Measurements from ENCODE around the gene LMAN1L. TPM values are rescaled to one million over a fixed set of nuclear protein-coding genes. Genes with fewer than 3 reads are reported as not detected.
A peak's percentile ranks its signal among the peaks of the same experiment; 100 is the strongest.

The LMAN1L gene
- total RNA-seq, 1 donor from 2014 or later, result not detected

DNA sequence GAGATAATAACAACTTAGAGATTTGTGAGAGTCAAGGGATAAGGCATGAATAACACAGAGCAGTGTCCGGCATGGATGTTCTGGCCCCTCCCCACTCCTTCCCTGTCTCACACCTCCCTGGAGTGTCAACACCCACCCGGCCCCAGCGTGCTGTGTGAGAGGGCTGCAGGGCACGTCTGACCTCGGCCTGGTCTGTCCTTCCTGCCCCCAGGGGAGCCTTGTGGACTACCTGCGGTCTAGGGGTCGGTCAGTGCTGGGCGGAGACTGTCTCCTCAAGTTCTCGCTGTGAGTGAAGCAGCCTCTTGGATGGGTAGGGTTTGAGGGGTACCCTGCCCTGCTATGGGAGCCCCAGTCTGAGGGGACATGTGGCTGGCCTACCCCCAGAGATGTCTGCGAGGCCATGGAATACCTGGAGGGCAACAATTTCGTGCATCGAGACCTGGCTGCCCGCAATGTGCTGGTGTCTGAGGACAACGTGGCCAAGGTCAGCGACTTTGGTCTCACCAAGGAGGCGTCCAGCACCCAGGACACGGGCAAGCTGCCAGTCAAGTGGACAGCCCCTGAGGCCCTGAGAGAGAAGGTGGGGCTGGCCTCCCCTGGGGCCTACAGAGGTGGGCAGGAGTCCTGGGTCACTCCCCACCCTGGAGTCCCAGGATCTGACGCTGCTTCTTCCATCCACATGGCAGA, 11.2 kb upstream of the LMAN1L start:
- peaks cover 16% of the 10 kb centered on the region for H3K36me3 Mint-ChIP-seq (ENCODE audit: unreplicated experiment)
- no peak overlapping the region for H3K4me3 Mint-ChIP-seq (ENCODE audit: unreplicated experiment)
- H3K27me3 Mint-ChIP-seq (ENCODE audit: unreplicated experiment), result no peaks in the 10 kb centered on the region
- TF ChIP-seq, protein P1, sequence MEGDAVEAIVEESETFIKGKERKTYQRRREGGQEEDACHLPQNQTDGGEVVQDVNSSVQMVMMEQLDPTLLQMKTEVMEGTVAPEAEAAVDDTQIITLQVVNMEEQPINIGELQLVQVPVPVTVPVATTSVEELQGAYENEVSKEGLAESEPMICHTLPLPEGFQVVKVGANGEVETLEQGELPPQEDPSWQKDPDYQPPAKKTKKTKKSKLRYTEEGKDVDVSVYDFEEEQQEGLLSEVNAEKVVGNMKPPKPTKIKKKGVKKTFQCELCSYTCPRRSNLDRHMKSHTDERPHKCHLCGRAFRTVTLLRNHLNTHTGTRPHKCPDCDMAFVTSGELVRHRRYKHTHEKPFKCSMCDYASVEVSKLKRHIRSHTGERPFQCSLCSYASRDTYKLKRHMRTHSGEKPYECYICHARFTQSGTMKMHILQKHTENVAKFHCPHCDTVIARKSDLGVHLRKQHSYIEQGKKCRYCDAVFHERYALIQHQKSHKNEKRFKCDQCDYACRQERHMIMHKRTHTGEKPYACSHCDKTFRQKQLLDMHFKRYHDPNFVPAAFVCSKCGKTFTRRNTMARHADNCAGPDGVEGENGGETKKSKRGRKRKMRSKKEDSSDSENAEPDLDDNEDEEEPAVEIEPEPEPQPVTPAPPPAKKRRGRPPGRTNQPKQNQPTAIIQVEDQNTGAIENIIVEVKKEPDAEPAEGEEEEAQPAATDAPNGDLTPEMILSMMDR (IDR thresholded peaks at IDR 0.05), result no peak
- no peaks in the 10 kb centered on the region for H3K4me1 Mint-ChIP-seq (ENCODE audit: unreplicated experiment)
- H3K27ac Mint-ChIP-seq (ENCODE audit: unreplicated experiment), result no peak overlapping the region
- H3K9me3 Mint-ChIP-seq (ENCODE audit: unreplicated experiment), result no peaks in the 10 kb centered on the region
- DNase-seq (ENCODE audit: extremely low spot score, unreplicated experiment), result no peak

DNA sequence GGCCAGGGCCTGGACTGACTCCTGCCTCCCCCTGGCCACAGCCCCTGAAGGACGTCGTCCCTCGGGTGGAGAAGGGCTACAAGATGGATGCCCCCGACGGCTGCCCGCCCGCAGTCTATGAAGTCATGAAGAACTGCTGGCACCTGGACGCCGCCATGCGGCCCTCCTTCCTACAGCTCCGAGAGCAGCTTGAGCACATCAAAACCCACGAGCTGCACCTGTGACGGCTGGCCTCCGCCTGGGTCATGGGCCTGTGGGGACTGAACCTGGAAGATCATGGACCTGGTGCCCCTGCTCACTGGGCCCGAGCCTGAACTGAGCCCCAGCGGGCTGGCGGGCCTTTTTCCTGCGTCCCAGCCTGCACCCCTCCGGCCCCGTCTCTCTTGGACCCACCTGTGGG, 10.3 kb upstream of the LMAN1L start:
- TF ChIP-seq, protein P1 (IDR thresholded peaks at IDR 0.05), result no peak
- Mint-ChIP-seq H3K4me1 (ENCODE audit: unreplicated experiment) (peaks cover 6% of the 10 kb centered on the region), H3K4me3 (ENCODE audit: unreplicated experiment) (no peak overlapping the region)

DNA sequence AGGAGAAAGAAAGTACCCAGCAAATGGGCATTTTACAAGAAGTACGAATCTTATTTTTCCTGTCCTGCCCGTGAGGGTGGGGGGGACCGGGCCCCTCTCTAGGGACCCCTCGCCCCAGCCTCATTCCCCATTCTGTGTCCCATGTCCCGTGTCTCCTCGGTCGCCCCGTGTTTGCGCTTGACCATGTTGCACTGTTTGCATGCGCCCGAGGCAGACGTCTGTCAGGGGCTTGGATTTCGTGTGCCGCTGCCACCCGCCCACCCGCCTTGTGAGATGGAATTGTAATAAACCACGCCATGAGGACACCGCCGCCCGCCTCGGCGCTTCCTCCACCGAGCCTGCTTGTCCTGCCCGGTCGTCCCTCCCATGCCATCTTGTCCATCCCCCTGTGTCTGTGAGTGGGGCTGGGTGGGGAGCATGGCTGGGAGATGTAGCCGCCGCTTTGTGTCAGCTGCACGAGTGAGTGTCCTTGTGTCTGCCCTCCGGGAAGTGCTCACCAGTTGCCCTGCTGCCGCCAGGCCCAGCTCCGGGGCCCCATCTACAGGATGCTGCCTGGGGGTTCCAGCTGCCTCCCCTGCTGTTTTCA, 9.7 kb upstream of the LMAN1L start:
- no peak overlapping the region for H3K27ac Mint-ChIP-seq (ENCODE audit: unreplicated experiment)
- H3K9me3 Mint-ChIP-seq (ENCODE audit: unreplicated experiment), result no peaks in the 10 kb centered on the region
- DNase-seq (ENCODE audit: extremely low spot score, unreplicated experiment), result no peak
- no peaks in the 10 kb centered on the region for H3K27me3 Mint-ChIP-seq (ENCODE audit: unreplicated experiment)
- TF ChIP-seq, protein P1 (IDR thresholded peaks at IDR 0.05), result no peak
- no peak overlapping the region for H3K4me3 Mint-ChIP-seq (ENCODE audit: unreplicated experiment)
- H3K36me3 Mint-ChIP-seq (ENCODE audit: unreplicated experiment), result peaks cover 16% of the 10 kb centered on the region
- peaks cover 13% of the 10 kb centered on the region for H3K4me1 Mint-ChIP-seq (ENCODE audit: unreplicated experiment)

More for the DNA sequence above, 10.3 kb upstream of the LMAN1L start:
- Mint-ChIP-seq H3K27ac (ENCODE audit: unreplicated experiment) (no peak overlapping the region), H3K27me3 (ENCODE audit: unreplicated experiment) (no peaks in the 10 kb centered on the region), H3K36me3 (ENCODE audit: unreplicated experiment) (peaks cover 16% of the 10 kb centered on the region), H3K9me3 (ENCODE audit: unreplicated experiment) (no peaks in the 10 kb centered on the region)
- DNase-seq (ENCODE audit: extremely low spot score, unreplicated experiment), result no peak

DNA sequence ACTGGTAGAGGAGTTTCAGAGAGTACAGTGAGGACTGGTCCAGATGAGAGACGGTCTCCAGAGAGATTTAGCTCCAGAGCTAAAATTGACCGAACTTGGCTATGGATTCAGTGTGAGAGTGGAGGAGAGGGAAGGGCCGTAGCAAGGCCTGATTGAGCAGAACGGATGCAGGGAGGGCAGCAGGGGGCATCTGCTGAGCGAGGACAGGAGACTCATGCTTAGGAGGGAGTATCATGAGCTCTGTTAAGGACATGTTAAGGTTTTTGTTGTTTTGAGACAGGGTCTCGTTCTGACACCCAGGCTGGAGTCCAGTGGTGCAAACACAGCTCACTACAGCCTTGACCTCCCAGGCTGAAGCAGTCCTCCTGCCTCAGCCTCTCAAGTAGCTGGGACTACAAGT, 7.7 kb upstream of the LMAN1L start:
- Mint-ChIP-seq H3K36me3 (ENCODE audit: unreplicated experiment) (peaks cover 16% of the 10 kb centered on the region), H3K27ac (ENCODE audit: unreplicated experiment) (no peak overlapping the region), H3K27me3 (ENCODE audit: unreplicated experiment) (no peaks in the 10 kb centered on the region), H3K4me1 (ENCODE audit: unreplicated experiment) (peaks cover 30% of the 10 kb centered on the region), H3K4me3 (ENCODE audit: unreplicated experiment) (no peak overlapping the region), H3K9me3 (ENCODE audit: unreplicated experiment) (no peaks in the 10 kb centered on the region)
- no peak for DNase-seq (ENCODE audit: extremely low spot score, unreplicated experiment)
- TF ChIP-seq, protein P1 (IDR thresholded peaks at IDR 0.05), result no peak

DNA sequence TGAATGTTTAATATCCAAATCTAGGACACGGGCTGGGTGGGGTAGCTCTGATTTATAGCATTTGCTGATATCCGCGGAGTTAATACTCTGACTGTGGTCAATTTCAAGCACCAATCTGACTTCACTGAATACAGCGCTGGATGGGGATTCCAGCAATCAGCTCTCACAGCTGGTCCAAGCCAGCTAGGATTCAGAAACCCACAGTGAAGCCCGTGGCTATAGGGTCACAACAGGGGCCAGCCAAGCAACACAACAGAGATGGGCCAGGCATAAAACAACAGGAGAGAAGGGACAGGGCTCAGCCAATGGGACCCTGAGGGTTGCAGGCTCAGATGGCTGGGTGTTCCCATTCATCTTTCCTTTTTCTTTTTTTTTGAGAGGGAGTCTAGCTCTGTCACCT, 5.4 kb upstream of the LMAN1L start:
- no peak for DNase-seq (ENCODE audit: extremely low spot score, unreplicated experiment)
- peak overlapping the region; percentile 69 for H3K27ac Mint-ChIP-seq (ENCODE audit: unreplicated experiment)
- peaks cover 12% of the 10 kb centered on the region for H3K36me3 Mint-ChIP-seq (ENCODE audit: unreplicated experiment)
- no peaks in the 10 kb centered on the region for H3K27me3 Mint-ChIP-seq (ENCODE audit: unreplicated experiment)
- TF ChIP-seq, protein P1 (IDR thresholded peaks at IDR 0.05), result no peak
- H3K4me3 Mint-ChIP-seq (ENCODE audit: unreplicated experiment), result no peak overlapping the region
- no peaks in the 10 kb centered on the region for H3K9me3 Mint-ChIP-seq (ENCODE audit: unreplicated experiment)
- H3K4me1 Mint-ChIP-seq (ENCODE audit: unreplicated experiment), result peaks cover 32% of the 10 kb centered on the region
